Gastroesophageal sphincter (tissue), 4 donors: ENCODE results near the gene GLRA1. TPM values are rescaled to one million over a fixed set of nuclear protein-coding genes. Genes with fewer than 3 reads are reported as not detected.

Source experiments
- ATAC-seq: fragments of 150-250 bp; one replicate; pipeline ENCODE4 v1.9.1; 2016; ENCODE audit warnings: mild to moderate bottlenecking, moderate library complexity
- H3K27ac ChIP-seq, 4 donors: fragments of 200-600 bp; sonication (generic) in 3 of 4; 1 replicate in 3 of 4; 2 replicates in 1 of 4; pipeline ENCODE4 v1.5.1; 2016 to 2019
- H3K27me3 ChIP-seq: fragments of 200-600 bp; sonication (generic); one replicate; pipeline ENCODE4 v1.5.1; 2019
- H3K36me3 ChIP-seq, 2 donors: fragments of 200-600 bp; sonication (generic); one replicate each; pipeline ENCODE4 v1.5.1; 2019; ENCODE audit warnings: control low read depth in 1 of 2
- H3K4me1 ChIP-seq, 3 donors: fragments of 200-600 bp; sonication (generic); 1 replicate in 2 of 3; 2 replicates in 1 of 3; pipeline ENCODE4 v1.5.1; 2016 to 2019; ENCODE audit warnings: control low read depth in 2 of 3
- H3K4me3 ChIP-seq, 2 donors: fragments of 200-600 bp; sonication (generic); one replicate each; pipeline ENCODE4 v1.5.1; 2019; ENCODE audit warnings: mild to moderate bottlenecking in 1 of 2, moderate library complexity in 1 of 2
- H3K9me3 ChIP-seq, 3 donors: fragments of 200-600 bp; sonication (generic); one replicate each; pipeline ENCODE4 v1.5.1; 2017 to 2019; ENCODE audit warnings: control low read depth in 2 of 3
- EP300 ChIP-seq: sonication (generic); formaldehyde crosslinking; IDR thresholded peaks from one replicate; pipeline ENCODE4 v1.6.1; 2017; ENCODE audit warnings: antibody characterized with exemption, mild to moderate bottlenecking
- POLR2A ChIP-seq, 2 donors: fragments of 450-650 bp; IDR thresholded peaks; one replicate each; pipeline ENCODE4 v1.6.1; 2017; ENCODE audit warnings: antibody characterized with exemption in 2 of 2, mild to moderate bottlenecking in 2 of 2, moderate library complexity in 1 of 2
- POLR2AphosphoS5 ChIP-seq: sonication (generic); formaldehyde crosslinking; IDR thresholded peaks from one replicate; pipeline ENCODE4 v1.6.1; 2017; ENCODE audit warnings: antibody characterized with exemption
- WGBS, 2 donors: methylation state at CpG; one replicate each; pipeline ENCODE4 v1.1.5; 2018; ENCODE audit warnings: low coverage in 1 of 2; 5-methylcytosine and 5-hydroxymethylcytosine counted together
- total RNA-seq, 4 donors: library from RNA; depleted of rRNA; stranded (reverse); fragments of >200 nt; gene quantifications; one replicate each; pipeline ENCODE4 v1.1.0, GENCODE V29; 2016
- TF ChIP-seq, protein P1 (sequence below), 4 experiments: fragments of 200-600 bp in 2 of 4; fragments of 450-650 bp in 2 of 4; sonication (generic) in 1 of 4; IDR thresholded peaks; one replicate each; pipeline ENCODE4 v1.5.1; 2017 to 2019; ENCODE audit warnings: antibody characterized with exemption in 4 of 4, mild to moderate bottlenecking in 2 of 4, moderate library complexity in 2 of 4

GLRA1 gene
- total RNA-seq, 4 donors from 2014 or later = not detected

DNA sequence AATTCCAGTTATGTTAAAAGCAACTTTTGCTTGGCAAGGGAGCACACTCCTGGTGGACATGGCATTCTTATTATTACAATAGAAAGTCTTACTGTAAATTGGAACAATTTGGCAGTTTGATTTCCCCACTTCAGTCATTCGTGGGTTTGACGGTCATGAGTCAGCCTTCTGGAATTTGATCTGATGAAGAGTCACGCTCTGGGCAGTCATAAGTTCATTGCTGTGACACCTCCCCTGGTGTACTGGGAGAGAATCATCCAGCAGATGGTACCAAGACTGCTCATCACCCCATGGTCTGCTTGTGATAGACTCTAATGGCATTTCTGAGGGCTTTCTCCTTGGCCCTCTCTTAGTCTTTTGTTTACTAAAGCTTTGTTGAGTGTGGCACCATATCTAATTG, 53.8 kb downstream of the GLRA1 start:
- 54% methylated on average over 3 of the region's 3 CpGs; no CpG with 5 or more reads in 1 of the 2 donors for WGBS, 2 donors
- TF ChIP-seq EP300 = no peak
- TF ChIP-seq POLR2A (IDR thresholded peaks at IDR 0.05) = no peak
- TF ChIP-seq, protein P1, sequence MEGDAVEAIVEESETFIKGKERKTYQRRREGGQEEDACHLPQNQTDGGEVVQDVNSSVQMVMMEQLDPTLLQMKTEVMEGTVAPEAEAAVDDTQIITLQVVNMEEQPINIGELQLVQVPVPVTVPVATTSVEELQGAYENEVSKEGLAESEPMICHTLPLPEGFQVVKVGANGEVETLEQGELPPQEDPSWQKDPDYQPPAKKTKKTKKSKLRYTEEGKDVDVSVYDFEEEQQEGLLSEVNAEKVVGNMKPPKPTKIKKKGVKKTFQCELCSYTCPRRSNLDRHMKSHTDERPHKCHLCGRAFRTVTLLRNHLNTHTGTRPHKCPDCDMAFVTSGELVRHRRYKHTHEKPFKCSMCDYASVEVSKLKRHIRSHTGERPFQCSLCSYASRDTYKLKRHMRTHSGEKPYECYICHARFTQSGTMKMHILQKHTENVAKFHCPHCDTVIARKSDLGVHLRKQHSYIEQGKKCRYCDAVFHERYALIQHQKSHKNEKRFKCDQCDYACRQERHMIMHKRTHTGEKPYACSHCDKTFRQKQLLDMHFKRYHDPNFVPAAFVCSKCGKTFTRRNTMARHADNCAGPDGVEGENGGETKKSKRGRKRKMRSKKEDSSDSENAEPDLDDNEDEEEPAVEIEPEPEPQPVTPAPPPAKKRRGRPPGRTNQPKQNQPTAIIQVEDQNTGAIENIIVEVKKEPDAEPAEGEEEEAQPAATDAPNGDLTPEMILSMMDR (IDR thresholded peaks at IDR 0.05) = no peak
- TF ChIP-seq POLR2AphosphoS5 = no peak
- Histone ChIP-seq H3K4me1 (no peaks in the 10 kb centered on the region), H3K4me3 (no peak overlapping the region), H3K9me3 (no peaks in the 10 kb centered on the region), H3K36me3 (no peaks in the 10 kb centered on the region), H3K27ac (no peak overlapping the region), H3K27me3 (no peaks in the 10 kb centered on the region)
- no peak for ATAC-seq

DNA sequence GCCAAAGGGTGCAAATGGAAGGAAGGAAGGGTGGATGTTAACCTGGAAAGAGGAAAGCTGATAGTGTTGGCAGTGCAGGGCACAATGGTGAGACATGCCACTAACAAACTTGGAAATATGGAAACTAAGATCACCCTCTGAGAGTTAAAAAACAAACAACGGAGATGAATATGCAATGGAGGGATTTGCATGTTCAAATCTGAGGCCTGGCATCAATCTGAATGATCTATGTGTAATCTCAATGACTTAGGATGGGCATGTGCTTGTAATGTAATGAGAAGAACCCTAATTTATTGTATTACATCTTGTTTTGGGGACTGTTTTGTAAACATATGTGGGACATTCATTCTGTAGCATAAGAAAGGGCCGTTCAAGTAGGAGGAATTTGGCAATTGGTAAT, 54.4 kb downstream of the GLRA1 start:
- no peak overlapping the region for H3K27ac ChIP-seq
- no peaks in the 10 kb centered on the region for H3K27me3 ChIP-seq
- H3K4me1 ChIP-seq = peaks cover 0 to 1% (median 0%) of the 10 kb centered on the region in 3 donors
- no peaks in the 10 kb centered on the region for H3K9me3 ChIP-seq
- TF ChIP-seq, protein P1 (IDR thresholded peaks at IDR 0.05) = no peak
- TF ChIP-seq EP300 (no peak), POLR2AphosphoS5 (no peak), POLR2A (IDR thresholded peaks at IDR 0.05) (no peak)
- 72 to 84% methylated on average over 2 of the region's 2 CpGs for WGBS, 2 donors
- no peaks in the 10 kb centered on the region for H3K36me3 ChIP-seq
- ATAC-seq = no peak
- no peak overlapping the region for H3K4me3 ChIP-seq

DNA sequence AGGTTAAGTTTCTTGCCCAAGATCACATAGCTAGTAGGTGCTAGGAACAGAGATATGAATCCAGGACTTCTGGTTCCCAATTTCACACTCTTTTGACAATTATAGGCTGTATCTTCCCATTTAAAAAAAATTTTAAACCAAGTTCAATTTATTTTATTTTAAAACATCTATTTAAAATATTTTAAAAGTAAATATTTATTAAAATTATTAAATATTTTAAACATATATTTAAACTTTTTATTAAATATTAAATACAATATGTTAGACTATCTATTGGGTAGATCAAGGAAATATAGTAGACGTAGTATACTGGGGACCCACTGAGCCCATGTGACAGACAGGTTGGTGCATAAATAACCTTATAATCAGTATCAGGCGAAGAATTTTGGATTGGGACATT, 54.8 kb downstream of the GLRA1 start:
- no peak overlapping the region for H3K4me3 ChIP-seq
- no peak for ATAC-seq
- no peak overlapping the region for H3K27ac ChIP-seq
- no peaks in the 10 kb centered on the region for H3K9me3 ChIP-seq
- TF ChIP-seq, protein P1 (IDR thresholded peaks at IDR 0.05) = no peak
- TF ChIP-seq EP300 (no peak), POLR2A (IDR thresholded peaks at IDR 0.05) (no peak), POLR2AphosphoS5 (no peak)
- H3K27me3 ChIP-seq = no peaks in the 10 kb centered on the region
- H3K36me3 ChIP-seq = no peaks in the 10 kb centered on the region
- peaks cover 0 to 5% (median 0%) of the 10 kb centered on the region in 3 donors for H3K4me1 ChIP-seq
- WGBS, 2 donors = 80 to 100% methylated on average over 2 of the region's 2 CpGs

DNA sequence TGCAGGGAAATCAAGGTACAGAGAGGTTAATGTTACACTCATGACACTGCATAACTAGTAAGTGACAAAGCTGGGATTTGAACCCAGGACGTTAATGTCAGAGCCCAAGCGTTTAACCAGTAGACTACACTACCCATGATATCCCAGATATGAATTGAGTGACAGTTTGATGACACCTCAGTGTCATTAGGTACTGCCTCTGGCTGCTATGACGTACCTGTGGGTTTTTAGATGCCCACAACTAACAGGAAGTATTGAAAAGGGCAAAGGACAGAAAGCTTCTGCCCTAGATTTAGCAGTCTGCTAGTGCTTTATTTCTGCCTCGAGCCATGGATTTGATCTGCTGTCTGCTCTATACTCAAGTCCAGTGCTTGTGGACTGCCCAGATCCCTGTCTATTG, 56.2 kb downstream of the GLRA1 start:
- ATAC-seq = no peak
- no peak overlapping the region for H3K4me3 ChIP-seq
- 68 to 100% methylated on average over 2 to 4 of the region's 4 CpGs for WGBS, 2 donors
- H3K36me3 ChIP-seq = no peaks in the 10 kb centered on the region
- TF ChIP-seq EP300 = no peak
- no peak for TF ChIP-seq POLR2A (IDR thresholded peaks at IDR 0.05)
- TF ChIP-seq, protein P1 (IDR thresholded peaks at IDR 0.05) = no peak
- no peak for TF ChIP-seq POLR2AphosphoS5
- H3K9me3 ChIP-seq = no peaks in the 10 kb centered on the region
- H3K4me1 ChIP-seq = peaks cover 0 to 13% (median 0%) of the 10 kb centered on the region in 3 donors
- H3K27ac ChIP-seq = no peak overlapping the region
- no peaks in the 10 kb centered on the region for H3K27me3 ChIP-seq

DNA sequence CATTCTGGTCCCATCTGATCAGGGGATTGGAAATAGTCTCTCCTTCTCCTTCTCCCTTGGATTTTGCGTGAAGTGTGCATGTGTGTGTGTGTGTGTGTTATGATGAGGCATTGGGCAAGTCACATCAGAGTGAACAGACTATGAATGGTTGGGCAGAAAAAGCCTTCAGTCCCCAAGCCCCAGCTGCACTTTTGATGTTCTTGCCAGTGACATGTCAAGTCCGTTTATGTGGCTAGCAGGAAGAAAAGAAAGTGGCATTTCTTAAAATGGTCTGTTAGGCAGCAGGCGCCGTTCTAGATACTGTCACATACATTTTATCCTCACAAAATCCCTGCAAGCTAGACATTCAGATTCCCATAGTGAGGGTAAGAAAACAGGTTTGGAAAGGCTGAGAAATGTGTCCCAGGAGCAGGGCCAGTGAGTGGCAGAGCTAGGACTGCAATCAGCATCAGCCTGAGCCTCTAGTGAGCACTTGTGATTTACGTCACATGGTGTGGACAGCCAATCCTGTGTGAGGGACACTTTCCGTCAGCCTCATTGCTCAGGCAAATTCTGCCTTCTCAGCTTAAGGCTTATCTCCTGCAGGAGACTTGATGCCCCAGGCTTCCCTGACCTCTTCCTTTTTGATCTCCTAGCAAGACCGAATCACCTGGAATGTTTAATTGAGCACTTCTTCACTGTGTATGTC, 60.4 kb downstream of the GLRA1 start:
- Histone ChIP-seq H3K9me3 (no peaks in the 10 kb centered on the region), H3K4me1 (peaks cover 0 to 13% (median 0%) of the 10 kb centered on the region in 3 donors), H3K27me3 (no peaks in the 10 kb centered on the region), H3K4me3 (no peak overlapping the region), H3K27ac (no peak overlapping the region), H3K36me3 (no peaks in the 10 kb centered on the region)
- ATAC-seq = no peak
- no peak for TF ChIP-seq POLR2AphosphoS5
- no peak for TF ChIP-seq EP300
- TF ChIP-seq, protein P1 (IDR thresholded peaks at IDR 0.05) = no peak
- no peak for TF ChIP-seq POLR2A (IDR thresholded peaks at IDR 0.05)
- 75 to 84% methylated on average over 5 to 7 of the region's 7 CpGs for WGBS, 2 donors
